Nephron (organoid): ENCODE results near the gene CD22.
"Not testable (repeated sequence)": the region's sequence is repeated elsewhere in the genome, so short reads cannot be mapped to it uniquely, and the experiment has no call there.

Experiments used
- H3K27ac Mint-ChIP-seq, 3 experiments: 2 replicates each; pipeline ENCODE4 v1.8.0; 2020; ENCODE audit warnings: mixed read lengths in 3 of 3, mild to moderate bottlenecking in 2 of 3, moderate library complexity in 1 of 3
- H3K27me3 Mint-ChIP-seq: 2 replicates; pipeline ENCODE4 v1.8.0; 2021; ENCODE audit warnings: low read depth, mild to moderate bottlenecking, moderate library complexity, mixed read lengths
- H3K36me3 Mint-ChIP-seq: 2 replicates; pipeline ENCODE4 v1.8.0; 2020; ENCODE audit warnings: low read depth, mixed read lengths
- H3K4me1 Mint-ChIP-seq: 2 replicates; pipeline ENCODE4 v1.8.0; 2020; ENCODE audit warnings: mixed read lengths
- H3K4me3 Mint-ChIP-seq, 3 experiments: 2 replicates each; pipeline ENCODE4 v1.8.0; 2020; ENCODE audit warnings: mild to moderate bottlenecking in 3 of 3, mixed read lengths in 3 of 3, moderate library complexity in 2 of 3
- H3K9me3 Mint-ChIP-seq: 2 replicates; pipeline ENCODE4 v1.8.0; 2020; ENCODE audit warnings: mixed read lengths
- TF ChIP-seq, protein P1 (sequence below), 3 experiments: fragments of 200-600 bp; sonication (generic); IDR thresholded peaks; one replicate each; pipeline ENCODE4 v1.5.0; 2021; ENCODE audit warnings: antibody characterized with exemption in 3 of 3; ENCODE audit not compliant: unreplicated experiment in 3 of 3

Gene CD22

DNA sequence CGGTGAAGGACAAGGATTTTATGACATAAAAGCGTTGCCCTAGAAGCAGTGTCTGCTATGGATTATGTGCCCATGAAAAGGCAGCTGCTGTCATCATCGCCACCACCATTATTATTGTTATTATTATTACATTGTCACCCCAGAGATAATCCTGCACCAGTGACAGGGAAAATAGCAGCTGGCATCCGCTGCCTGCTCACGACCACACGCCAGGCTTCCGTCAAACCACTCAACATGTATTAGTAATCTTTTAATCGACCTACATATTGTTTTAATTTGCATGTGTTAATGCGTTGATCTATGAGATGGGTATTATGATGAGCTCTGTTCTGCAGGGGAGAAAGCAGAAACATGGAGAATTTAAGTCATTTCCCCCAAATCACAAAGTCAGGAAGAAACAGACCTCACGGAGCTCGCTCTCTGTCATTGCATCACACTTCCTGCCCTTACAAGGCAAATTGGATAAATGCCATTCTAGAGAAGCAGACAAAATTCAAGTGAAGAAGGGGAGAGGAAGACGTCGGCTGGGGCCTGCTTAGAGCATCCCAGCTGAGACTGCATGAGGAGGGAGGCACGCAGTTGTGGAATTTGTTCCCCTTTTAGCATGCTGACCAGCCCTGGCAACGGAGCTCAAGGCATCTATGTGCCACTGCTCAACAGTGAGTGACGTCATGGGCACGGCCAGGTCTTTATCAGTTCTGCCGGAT is 29.0 kb downstream of the CD22 start, which contains the start of gene FFAR3:
Gene FFAR3, plus strand, starts transcription at position 594 of the 707 bp plus-strand sequence. CDS start 431 bp downstream, outside the sequence.
- H3K27me3 Mint-ChIP-seq = peaks cover 8% of the 10 kb centered on the region
- no peak within 1 kb of the TSS for H3K4me3 Mint-ChIP-seq
- peaks cover 6% of the 10 kb centered on the region for H3K4me1 Mint-ChIP-seq
- H3K9me3 Mint-ChIP-seq = no peaks in the 10 kb centered on the region
- no peaks in the 10 kb centered on the region for H3K36me3 Mint-ChIP-seq
- H3K27ac Mint-ChIP-seq = peak within 1 kb of the TSS in 2 of 3 experiments; percentile 7 to 56
- TF ChIP-seq, protein P1, sequence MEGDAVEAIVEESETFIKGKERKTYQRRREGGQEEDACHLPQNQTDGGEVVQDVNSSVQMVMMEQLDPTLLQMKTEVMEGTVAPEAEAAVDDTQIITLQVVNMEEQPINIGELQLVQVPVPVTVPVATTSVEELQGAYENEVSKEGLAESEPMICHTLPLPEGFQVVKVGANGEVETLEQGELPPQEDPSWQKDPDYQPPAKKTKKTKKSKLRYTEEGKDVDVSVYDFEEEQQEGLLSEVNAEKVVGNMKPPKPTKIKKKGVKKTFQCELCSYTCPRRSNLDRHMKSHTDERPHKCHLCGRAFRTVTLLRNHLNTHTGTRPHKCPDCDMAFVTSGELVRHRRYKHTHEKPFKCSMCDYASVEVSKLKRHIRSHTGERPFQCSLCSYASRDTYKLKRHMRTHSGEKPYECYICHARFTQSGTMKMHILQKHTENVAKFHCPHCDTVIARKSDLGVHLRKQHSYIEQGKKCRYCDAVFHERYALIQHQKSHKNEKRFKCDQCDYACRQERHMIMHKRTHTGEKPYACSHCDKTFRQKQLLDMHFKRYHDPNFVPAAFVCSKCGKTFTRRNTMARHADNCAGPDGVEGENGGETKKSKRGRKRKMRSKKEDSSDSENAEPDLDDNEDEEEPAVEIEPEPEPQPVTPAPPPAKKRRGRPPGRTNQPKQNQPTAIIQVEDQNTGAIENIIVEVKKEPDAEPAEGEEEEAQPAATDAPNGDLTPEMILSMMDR (IDR thresholded peaks at IDR 0.05; ENCODE audit: unreplicated experiment in 3 of 3) = no peak

DNA sequence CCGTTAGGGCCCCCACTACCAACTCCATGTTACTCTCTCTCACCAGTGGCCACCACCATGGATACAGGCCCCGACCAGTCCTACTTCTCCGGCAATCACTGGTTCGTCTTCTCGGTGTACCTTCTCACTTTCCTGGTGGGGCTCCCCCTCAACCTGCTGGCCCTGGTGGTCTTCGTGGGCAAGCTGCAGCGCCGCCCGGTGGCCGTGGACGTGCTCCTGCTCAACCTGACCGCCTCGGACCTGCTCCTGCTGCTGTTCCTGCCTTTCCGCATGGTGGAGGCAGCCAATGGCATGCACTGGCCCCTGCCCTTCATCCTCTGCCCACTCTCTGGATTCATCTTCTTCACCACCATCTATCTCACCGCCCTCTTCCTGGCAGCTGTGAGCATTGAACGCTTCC is 29.8 kb downstream of the CD22 start:
- not testable (repeated sequence) for H3K27me3 Mint-ChIP-seq, H3K9me3 Mint-ChIP-seq, H3K4me1 Mint-ChIP-seq, H3K4me3 Mint-ChIP-seq, H3K36me3 Mint-ChIP-seq, H3K27ac Mint-ChIP-seq

DNA sequence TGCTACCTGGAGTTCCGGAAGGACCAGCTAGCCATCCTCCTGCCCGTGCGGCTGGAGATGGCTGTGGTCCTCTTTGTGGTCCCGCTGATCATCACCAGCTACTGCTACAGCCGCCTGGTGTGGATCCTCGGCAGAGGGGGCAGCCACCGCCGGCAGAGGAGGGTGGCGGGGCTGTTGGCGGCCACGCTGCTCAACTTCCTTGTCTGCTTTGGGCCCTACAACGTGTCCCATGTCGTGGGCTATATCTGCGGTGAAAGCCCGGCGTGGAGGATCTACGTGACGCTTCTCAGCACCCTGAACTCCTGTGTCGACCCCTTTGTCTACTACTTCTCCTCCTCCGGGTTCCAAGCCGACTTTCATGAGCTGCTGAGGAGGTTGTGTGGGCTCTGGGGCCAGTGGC is 30.4 kb downstream of the CD22 start:
- not testable (repeated sequence) for H3K4me3 Mint-ChIP-seq, H3K9me3 Mint-ChIP-seq, H3K27ac Mint-ChIP-seq, H3K4me1 Mint-ChIP-seq, H3K36me3 Mint-ChIP-seq, H3K27me3 Mint-ChIP-seq

DNA sequence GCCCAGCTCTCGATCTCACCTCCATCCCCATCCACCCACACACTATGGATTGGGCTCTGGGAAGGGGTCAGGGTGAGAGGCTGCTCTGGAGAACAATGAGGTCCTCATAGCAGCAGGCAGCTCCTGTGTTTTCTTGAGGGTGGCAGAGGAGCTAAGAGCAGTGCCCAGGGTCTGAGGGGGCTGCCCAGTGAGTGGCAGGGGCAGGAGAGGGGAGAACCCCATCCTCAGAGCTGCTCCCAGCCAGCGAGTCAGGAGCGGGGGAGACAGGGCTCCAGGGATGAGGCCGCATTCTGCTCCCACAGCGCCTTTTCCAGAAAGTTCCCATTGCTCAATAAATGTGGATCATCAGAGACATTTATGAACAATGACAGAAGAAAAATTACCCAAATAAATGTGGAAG is 31.1 kb downstream of the CD22 start:
- not testable (repeated sequence) for H3K36me3 Mint-ChIP-seq, H3K4me1 Mint-ChIP-seq, H3K9me3 Mint-ChIP-seq, H3K27me3 Mint-ChIP-seq, H3K4me3 Mint-ChIP-seq, H3K27ac Mint-ChIP-seq

DNA sequence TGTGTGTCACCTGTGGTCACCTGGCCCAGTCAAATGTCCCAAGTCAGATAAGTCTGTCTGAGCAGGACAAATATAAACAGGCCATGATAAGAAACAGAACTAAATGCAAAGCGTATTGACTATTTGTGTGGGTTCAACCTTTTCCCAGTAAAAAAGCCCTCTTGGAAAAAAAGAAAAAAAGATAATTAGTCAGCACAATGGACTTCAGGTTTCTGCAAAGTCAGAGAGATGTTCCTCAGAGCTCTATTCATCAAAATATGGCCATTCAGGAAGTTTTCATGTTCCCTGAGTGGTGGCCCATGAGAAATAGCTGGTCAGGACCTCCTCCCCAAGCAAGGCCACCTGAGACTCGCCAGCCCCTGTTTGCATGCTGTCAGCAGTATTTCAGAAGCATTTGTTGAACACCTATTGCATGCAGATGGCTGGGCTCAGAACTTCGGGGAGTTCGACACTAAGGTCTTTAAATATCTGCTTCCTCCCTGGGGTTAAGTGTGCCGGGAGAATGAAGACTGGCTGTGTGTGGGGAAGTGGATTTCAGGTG is 32.0 kb downstream of the CD22 start:
- Mint-ChIP-seq H3K4me3 (no peak overlapping the region), H3K9me3 (no peaks in the 10 kb centered on the region), H3K27ac (no peak overlapping the region), H3K4me1 (peaks cover 6% of the 10 kb centered on the region), H3K36me3 (no peaks in the 10 kb centered on the region), H3K27me3 (peaks cover 8% of the 10 kb centered on the region)
- TF ChIP-seq, protein P1 (IDR thresholded peaks at IDR 0.05; ENCODE audit: unreplicated experiment in 3 of 3) = no peak

DNA sequence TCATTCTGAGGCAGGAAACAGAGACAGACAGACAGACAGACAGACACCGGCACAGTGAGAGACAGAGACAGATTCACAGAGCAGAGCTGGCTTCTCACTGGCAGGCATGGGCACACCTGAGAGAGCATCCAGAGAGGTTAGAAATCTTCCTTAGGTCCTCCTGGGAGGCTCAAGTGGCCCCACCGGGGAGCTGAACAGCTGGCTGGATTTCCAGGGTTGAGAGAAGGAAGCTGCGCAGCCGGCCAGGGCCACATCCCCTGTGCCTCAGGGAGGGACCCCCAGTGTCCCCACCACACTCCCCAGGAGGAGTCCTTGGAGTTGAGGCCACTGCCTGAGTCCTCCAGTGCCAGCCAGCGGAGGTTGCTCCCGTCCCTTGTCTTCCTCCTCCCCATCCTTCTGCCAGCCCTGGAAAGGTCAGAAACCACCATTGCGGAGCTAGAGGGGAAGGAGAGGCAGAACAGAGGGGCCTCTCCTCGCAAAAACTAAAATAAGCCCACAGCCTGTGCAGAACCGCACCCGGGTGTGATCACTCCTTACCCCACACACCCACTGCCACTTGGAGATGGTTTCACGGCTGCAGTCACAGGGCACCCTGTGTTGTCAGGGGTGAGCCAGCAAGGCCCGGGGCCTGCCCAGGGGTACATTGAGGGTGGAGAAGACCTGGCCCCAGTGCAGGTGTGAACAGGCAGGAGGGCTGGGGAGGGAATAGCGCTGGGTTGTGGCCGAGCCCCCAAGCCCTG is 33.4 kb downstream of the CD22 start:
- TF ChIP-seq, protein P1 (IDR thresholded peaks at IDR 0.05; ENCODE audit: unreplicated experiment in 3 of 3) = no peak
- Mint-ChIP-seq H3K4me1 (peaks cover 6% of the 10 kb centered on the region), H3K27me3 (peaks cover 4% of the 10 kb centered on the region), H3K4me3 (no peak overlapping the region), H3K36me3 (no peaks in the 10 kb centered on the region), H3K27ac (no peak overlapping the region), H3K9me3 (no peaks in the 10 kb centered on the region)

DNA sequence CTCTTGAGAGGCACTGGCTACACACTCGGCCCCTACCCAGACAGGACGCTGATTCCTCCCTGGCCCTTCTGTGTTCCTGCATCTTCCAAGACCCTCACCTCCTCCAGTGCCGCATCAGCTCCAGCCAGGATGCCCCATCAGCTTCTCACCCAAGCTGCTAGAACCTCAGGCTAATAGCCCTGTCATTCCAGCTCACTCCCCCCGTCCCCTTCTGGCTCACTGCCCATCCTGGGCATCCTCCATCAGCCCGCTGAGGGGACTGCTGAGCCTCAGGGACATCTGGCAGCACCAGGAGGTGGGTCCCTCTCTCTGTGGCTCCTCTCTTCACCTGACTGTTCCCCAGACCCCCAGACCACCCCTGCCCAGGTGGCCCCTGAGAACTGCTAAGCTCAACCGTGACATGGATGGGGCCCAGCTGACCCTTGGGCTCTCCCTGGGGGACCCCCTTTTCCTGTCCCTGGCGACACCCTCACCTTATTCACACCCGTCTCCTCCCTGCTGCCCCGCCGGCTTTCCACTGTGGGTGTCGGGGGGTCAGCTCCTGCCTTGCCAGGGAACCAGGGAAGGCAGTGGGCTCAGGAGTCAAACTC is 34.1 kb downstream of the CD22 start:
- TF ChIP-seq, protein P1 (IDR thresholded peaks at IDR 0.05; ENCODE audit: unreplicated experiment in 3 of 3) = no peak
- Mint-ChIP-seq H3K9me3 (no peaks in the 10 kb centered on the region), H3K4me1 (peaks cover 3% of the 10 kb centered on the region), H3K4me3 (no peak overlapping the region), H3K36me3 (no peaks in the 10 kb centered on the region), H3K27ac (no peak overlapping the region), H3K27me3 (peaks cover 6% of the 10 kb centered on the region)
